Measurements from ENCODE around the gene CAPN10.

The CAPN10 gene

GRCh38 chr2:240594511-240595380 lies 8.2 kb downstream of the CAPN10 start:
- TF ChIP-seq CTCF (conservative IDR thresholded peaks at IDR 0.05) (no peak), ZFX (IDR thresholded peaks at IDR 0.05) (no peak)
- peak overlapping the region; percentile 57; the same call in 1 of the 2 replicates for H3K27ac ChIP-seq

- no peak; the same call in 1 of the 2 replicates for TF ChIP-seq CTCF (conservative IDR thresholded peaks at IDR 0.05)
- TF ChIP-seq ZFX (IDR thresholded peaks at IDR 0.05) = no peak
- peak overlapping the region; percentile 57 for H3K27ac ChIP-seq
These were observed 9.0 kb downstream of the CAPN10 start for GRCh38 chr2:240595381-240596079.

- TF ChIP-seq ZFX (IDR thresholded peaks at IDR 0.05) = no peak
- no peak for TF ChIP-seq CTCF (conservative IDR thresholded peaks at IDR 0.05)
- H3K27ac ChIP-seq = peak overlapping the region; percentile 57
These were observed 9.5 kb downstream of the CAPN10 start for GRCh38 chr2:240596080-240596460.

- TF ChIP-seq CTCF (conservative IDR thresholded peaks at IDR 0.05) (no peak), ZFX (IDR thresholded peaks at IDR 0.05) (no peak)
- H3K27ac ChIP-seq = peak overlapping the region; percentile 57
These were observed 10.0 kb downstream of the CAPN10 start for GRCh38 chr2:240596491-240596931.

DNA sequence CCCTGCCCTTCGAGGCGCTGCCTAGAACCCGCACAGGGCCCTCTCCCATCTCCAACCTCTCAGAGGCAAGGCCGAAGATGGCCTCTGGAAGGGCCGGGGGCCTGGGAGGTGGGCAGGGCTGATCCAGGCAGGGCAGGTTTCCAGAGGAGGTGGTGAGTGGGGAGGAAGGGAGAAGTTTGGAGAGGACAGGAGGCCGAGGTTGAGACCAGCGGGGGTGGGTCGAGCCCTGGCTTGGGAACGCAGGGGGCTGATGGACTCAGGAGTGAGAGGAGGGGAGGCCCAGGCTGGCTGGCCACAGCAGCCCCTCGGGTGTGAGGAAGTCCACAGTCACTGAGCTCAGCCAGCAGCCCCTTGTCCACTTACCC lies 10.5 kb downstream of the CAPN10 start:
- H3K27ac ChIP-seq = 0 out of 2 replicates have a peak overlapping the region, but pooled peaks have one; percentile 57
- no peak for TF ChIP-seq ZFX (IDR thresholded peaks at IDR 0.05)
- TF ChIP-seq CTCF (conservative IDR thresholded peaks at IDR 0.05) = no peak

DNA sequence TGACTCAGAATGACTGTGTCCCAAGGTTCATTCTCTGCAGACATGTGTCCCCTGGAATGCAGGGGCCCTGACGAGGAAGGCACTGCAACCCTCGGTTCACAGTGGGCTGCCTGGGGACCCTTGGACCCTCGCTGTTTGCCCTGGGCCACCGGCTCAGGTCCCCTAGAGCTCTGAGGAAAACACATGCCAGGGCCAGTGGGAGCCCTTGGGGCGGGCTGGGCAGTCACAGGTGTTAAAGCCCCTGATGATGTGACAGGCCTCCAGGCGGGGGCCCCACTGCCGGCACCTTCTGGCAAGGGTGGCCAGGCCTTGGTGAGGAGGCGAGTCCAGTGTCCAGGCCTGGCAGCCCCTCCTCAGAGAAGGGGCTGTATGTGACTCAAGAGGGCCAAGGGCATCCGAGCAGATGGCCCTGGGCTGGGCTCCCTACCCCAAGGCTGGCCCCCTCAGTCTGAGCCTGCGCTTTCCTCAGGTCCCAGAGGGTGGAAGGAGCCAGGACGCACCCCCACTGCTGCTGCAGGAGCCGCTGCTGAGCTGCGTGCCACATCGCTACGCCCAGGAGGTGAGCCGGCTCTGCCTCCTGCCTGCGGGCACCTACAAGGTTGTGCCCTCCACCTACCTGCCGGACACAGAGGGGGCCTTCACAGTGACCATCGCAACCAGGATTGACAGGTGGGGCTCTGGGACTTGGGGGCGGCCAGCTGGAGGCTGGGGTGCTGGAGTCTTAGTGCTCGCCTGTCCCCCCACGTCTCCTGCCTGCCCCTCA lies 11.1 kb downstream of the CAPN10 start:
- no peak overlapping the region for H3K27ac ChIP-seq
- TF ChIP-seq CTCF (conservative IDR thresholded peaks at IDR 0.05) (no peak), ZFX (IDR thresholded peaks at IDR 0.05) (no peak)

Measured in C4-2B (cell line).